HepG2 (cell line): ENCODE measurements around the gene SUZ12. TPM values are rescaled to one million over a fixed set of nuclear protein-coding genes. Genes with fewer than 3 reads are reported as not detected.
"Not testable (repeated sequence)": the region's sequence is repeated elsewhere in the genome, so short reads cannot be mapped to it uniquely, and the experiment has no call there.

Source experiments
- ATAC-seq: fragments of 200-7000 bp; cut with Tn5 transposase; 3 replicates; pipeline ENCODE4 v1.9.1; 2020; ENCODE audit warnings: mild to moderate bottlenecking, moderate library complexity
- Bru-seq: library from RNA; stranded (reverse); fragments of 400-500 nt; gene quantifications from one replicate; lab custom pipeline; 2021; lab: Mats Ljungman, UMichigan
- BruChase-seq, 2 experiments: library from RNA; stranded (reverse); fragments of 400-500 nt; gene quantifications; one replicate each; lab custom pipeline; 2021; lab: Mats Ljungman, UMichigan
- BruUV-seq: library from RNA; stranded (reverse); fragments of 400-500 nt; replicated peaks from 2 replicates; lab custom pipeline; 2021; lab: Mats Ljungman, UMichigan
- CTCF ChIA-PET: fragments of 300-600 bp; formaldehyde crosslinking; extraction: SDS; loops from one replicate; lab custom pipeline; 2021; ENCODE audit warnings: low total read pairs, inconsistent platforms, low intra/inter-chr PET ratio; lab: Yijun Ruan, JAX
- POLR2A ChIA-PET: fragments of 350-600 bp; sonication (Branson Sonifier 250); formaldehyde crosslinking; loops from one replicate; lab custom pipeline; 2020; ENCODE audit warnings: antibody characterized with exemption, inconsistent platforms; lab: Yijun Ruan, JAX
- DNase-seq: peaks from one replicate; pipeline ENCODE4 v3.0.0-alpha.2; 2015; ENCODE audit warnings: low spot score
- FAIRE-seq: peaks from 3 replicates; lab custom pipeline; 2011; peaks lifted over from hg19 to GRCh38; lab: Jason Lieb, UNC
- H2AFZ ChIP-seq: one replicate; pipeline ENCODE4 v1.6.1; 2011; ENCODE audit warnings: low read length, inconsistent platforms
- H3K27ac ChIP-seq: fragments of 300-600 bp; 3 replicates; pipeline ENCODE4 v1.8.0; 2011; ENCODE audit warnings: mixed run types, mild to moderate bottlenecking, mixed read lengths, low read length, inconsistent platforms; ENCODE audit not compliant: insufficient read depth; ENCODE audit errors: extremely low read length
- H3K27me3 ChIP-seq, 2 experiments: fragments of 200-600 bp in 1 of 2; 2 replicates in 1 of 2; 3 replicates in 1 of 2; pipeline versions ENCODE4 v1.6.0 to v1.8.0; 2011; ENCODE audit warnings: low read length in 2 of 2, mild to moderate bottlenecking in 2 of 2, moderate library complexity in 2 of 2, inconsistent platforms in 1 of 2; ENCODE audit not compliant: insufficient read depth in 2 of 2, control insufficient read depth in 1 of 2
- H3K36me3 ChIP-seq, 2 experiments: fragments of 200-600 bp in 1 of 2; replicated peaks in 1 of 2; 2 replicates in 1 of 2; 3 replicates in 1 of 2; pipeline versions ENCODE4 v1.5.1 to v1.8.0; 2011; ENCODE audit warnings: low read length in 2 of 2, inconsistent platforms in 1 of 2; ENCODE audit not compliant: insufficient read depth in 2 of 2, control insufficient read depth in 1 of 2
- H3K4me1 ChIP-seq: 2 replicates; pipeline ENCODE4 v1.5.1; 2012; ENCODE audit warnings: low read length, inconsistent platforms; ENCODE audit not compliant: insufficient read depth
- H3K4me2 ChIP-seq: 2 replicates; pipeline ENCODE4 v1.6.0; 2011; ENCODE audit warnings: low read depth, low read length, inconsistent platforms
- H3K4me3 ChIP-seq, 3 experiments: fragments of 200-600 bp in 1 of 3; sonication (generic), shearing (Covaris generic) in 1 of 3; replicated peaks in 1 of 3; 2 replicates each; pipeline ENCODE4 v1.5.1; 2011 to 2016; ENCODE audit warnings: low read length in 3 of 3, inconsistent platforms in 2 of 3, low read depth in 2 of 3, mild to moderate bottlenecking in 2 of 3, control low read depth in 1 of 3, mixed read lengths in 1 of 3; ENCODE audit not compliant: insufficient read depth in 1 of 3
- H3K79me2 ChIP-seq: one replicate; pipeline ENCODE4 v1.6.1; 2011; ENCODE audit warnings: low read length, inconsistent platforms; ENCODE audit not compliant: insufficient read depth
- H3K9ac ChIP-seq: 2 replicates; pipeline ENCODE4 v1.6.0; 2011; ENCODE audit warnings: mild to moderate bottlenecking, low read depth, low read length, inconsistent platforms; ENCODE audit not compliant: insufficient read depth
- H3K9me3 ChIP-seq: 2 replicates; pipeline ENCODE4 v1.5.1; 2012; ENCODE audit warnings: mild to moderate bottlenecking, low read length
- H4K20me1 ChIP-seq: 2 replicates; pipeline ENCODE4 v1.6.0; 2011; ENCODE audit warnings: inconsistent platforms, mild to moderate bottlenecking, low read length, moderate library complexity; ENCODE audit not compliant: insufficient read depth
- ELF3 ChIP-seq: IDR thresholded peaks from 2 replicates; pipeline ENCODE4 v1.6.1; 2016; ENCODE audit warnings: missing genetic modification reagents, missing compliant biosample characterization
- MED1 ChIP-seq: sonication (generic); formaldehyde crosslinking; IDR thresholded peaks from 2 replicates; pipeline ENCODE4 v1.4.0; 2020; ENCODE audit warnings: missing genetic modification reagents
- SOX6 ChIP-seq, 2 experiments: fragments of 450-650 bp in 1 of 2; sonication (generic) in 1 of 2; formaldehyde crosslinking in 1 of 2; IDR thresholded peaks; 2 replicates each; pipeline versions ENCODE4 v1.4.0 to v1.6.1; 2017 to 2020; ENCODE audit warnings: antibody characterized with exemption in 1 of 2, mild to moderate bottlenecking in 1 of 2, missing genetic modification reagents in 1 of 2
- YEATS4 ChIP-seq: sonication (generic); formaldehyde crosslinking; IDR thresholded peaks from 2 replicates; pipeline ENCODE4 v1.4.0; 2020; ENCODE audit warnings: missing genetic modification reagents, borderline replicate concordance
- ZNF143 ChIP-seq: sonication (generic); formaldehyde crosslinking; IDR thresholded peaks from 2 replicates; pipeline ENCODE4 v1.4.0; 2020; ENCODE audit warnings: missing genetic modification reagents
- WGBS: methylation state at CpG from one replicate; pipeline ENCODE4 v1.1.6; 2017; ENCODE audit warnings: low lambda C conversion rate; 5-methylcytosine and 5-hydroxymethylcytosine counted together
- in situ Hi-C: cut with HindIII; loops from 2 replicates; pipeline ENCODE4 v1.10.0; 2017; ENCODE audit warnings: low pct_unique_long_range_greater_than_20kb; ENCODE audit not compliant: extremely low pct_ligation_motif_present
- intact Hi-C: fragments of 100-400 bp; cut with micrococcal nuclease; formaldehyde crosslinking; loops from one replicate; pipeline ENCODE4 v1.10.0; 2022; ENCODE audit not compliant: unreplicated experiment
- long read RNA-seq, 2 experiments: library from RNA in 1 of 2; library from polyadenylated mRNA in 1 of 2; stranded (forward) in 1 of 2; unstranded in 1 of 2; transcript quantifications; one replicate each; pipeline ENCODE4 v2.0.0, GENCODE V29; 2019 to 2022
- polyA minus RNA-seq, 3 experiments: library from RNA; depleted of rRNA, polyadenylated mRNA; stranded (reverse); fragments of >200 nt; gene quantifications; 2 replicates each; pipeline ENCODE4 v1.2.3, GENCODE V29; 2011; ENCODE audit warnings: low replicate concordance in 1 of 3
- polyA plus RNA-seq, 8 experiments: library from polyadenylated mRNA; depleted of rRNA in 3 of 8; stranded (reverse) in 7 of 8; unstranded in 1 of 8; fragments of >200 nt; fragmentation: Illumina TruSeq in 4 of 8; extraction: Trizol in 4 of 8; gene quantifications; 2 replicates each; pipeline versions ENCODE4 v1.2.1 to v1.2.3, GENCODE V29; 2011 to 2016; ENCODE audit warnings: low read depth in 4 of 8, missing spikeins in 1 of 8, mixed read lengths in 1 of 8; ENCODE audit not compliant: insufficient read depth in 1 of 8
- total RNA-seq, 5 experiments: library from RNA; depleted of rRNA; stranded (reverse); fragments of >200 nt; fragmentation: Illumina TruSeq; extraction: Trizol; gene quantifications; 2 replicates each; pipeline ENCODE4 v1.2.3, GENCODE V29; 2016; ENCODE audit warnings: low read depth in 1 of 5
- TF ChIP-seq, protein P1 (sequence below): sonication (generic); formaldehyde crosslinking; IDR thresholded peaks from 2 replicates; pipeline ENCODE4 v1.5.0; 2020; ENCODE audit warnings: missing genetic modification reagents
- TF ChIP-seq, protein P2 (sequence below): IDR thresholded peaks from 2 replicates; pipeline ENCODE4 v1.6.1; 2016; ENCODE audit warnings: control low read depth
- TF ChIP-seq, protein P3 (sequence below): sonication (generic); formaldehyde crosslinking; IDR thresholded peaks from 2 replicates; pipeline ENCODE4 v1.4.0; 2020; ENCODE audit warnings: missing genetic modification reagents, mild to moderate bottlenecking, borderline replicate concordance
- TF ChIP-seq, protein P4 (sequence below): sonication (generic); formaldehyde crosslinking; IDR thresholded peaks from 2 replicates; pipeline ENCODE4 v1.4.0; 2020; ENCODE audit warnings: mild to moderate bottlenecking, missing genetic modification reagents

SUZ12 gene
- total RNA-seq (2016; rRNA removed; fragmentation: Illumina TruSeq; extraction: Trizol) (11.7 and 30.2 TPM in 2 replicates), polyA plus RNA-seq (2011; rRNA removed) (11.8 and 15.6 TPM in 2 replicates), polyA minus RNA-seq (2011; rRNA and poly(A)+ RNA removed; ENCODE audit: low replicate concordance) (4.7 and 13.3 TPM in 2 replicates), Bru-seq, nascent RNA (percentile 82 among the genes with signal in this experiment), BruChase-seq, experiment 1, labeled RNA remaining after a 6-hour chase (percentile 89 among the genes with signal in this experiment), BruChase-seq, experiment 2, labeled RNA remaining after a 2-hour chase (percentile 88 among the genes with signal in this experiment)
- 7.4 and 7.7 TPM in 2 replicates for total RNA-seq (2016; cell fraction: cytosol; rRNA removed; fragmentation: Illumina TruSeq; extraction: Trizol; ENCODE audit: low read depth)
- total RNA-seq (2016; cell fraction: insoluble cytoplasmic fraction; rRNA removed; fragmentation: Illumina TruSeq; extraction: Trizol), result 10.5 and 28.9 TPM in 2 replicates
- total RNA-seq (2016; cell fraction: membrane; rRNA removed; fragmentation: Illumina TruSeq; extraction: Trizol), result 16.1 and 17.6 TPM in 2 replicates
- total RNA-seq (2016; cell fraction: nucleus; rRNA removed; fragmentation: Illumina TruSeq; extraction: Trizol), result 22.3 and 24.9 TPM in 2 replicates
- polyA plus RNA-seq (2011; cell fraction: cytosol; rRNA removed), result 4.5 and 7.2 TPM in 2 replicates
- polyA plus RNA-seq (2011; cell fraction: nucleus; rRNA removed), result 9.8 and 11.1 TPM in 2 replicates
- polyA plus RNA-seq (2012), result 16.2 and 20.5 TPM in 2 replicates
- 2.2 and 2.7 TPM in 2 replicates for polyA plus RNA-seq (2016; cell fraction: cytosol; fragmentation: Illumina TruSeq; extraction: Trizol; ENCODE audit: low read depth)
- polyA plus RNA-seq (2016; cell fraction: insoluble cytoplasmic fraction; fragmentation: Illumina TruSeq; extraction: Trizol; ENCODE audit: low read depth), result 36.4 and 36.6 TPM in 2 replicates
- 11.8 and 14.7 TPM in 2 replicates for polyA plus RNA-seq (2016; cell fraction: membrane; fragmentation: Illumina TruSeq; extraction: Trizol; ENCODE audit: low read depth)
- polyA plus RNA-seq (2016; cell fraction: nucleus; fragmentation: Illumina TruSeq; extraction: Trizol; ENCODE audit: insufficient read depth, low read depth), result 36.8 and 40.9 TPM in 2 replicates
- 11.4 and 15.0 TPM in 2 replicates for polyA minus RNA-seq (2011; cell fraction: cytosol; rRNA and poly(A)+ RNA removed)
- 18.2 and 20.6 TPM in 2 replicates for polyA minus RNA-seq (2011; cell fraction: nucleus; rRNA and poly(A)+ RNA removed)
- long read RNA-seq, experiment 1, partial matches to known transcripts, result 3 of 5 reads
- long read RNA-seq, experiment 1, other reads (novel, unspliced or antisense), result 2 of 5 reads
- long read RNA-seq, experiment 2, full-length matches to known transcripts, result 2 of 34 reads
- long read RNA-seq, experiment 2, partial matches to known transcripts, result 1 of 34 reads
- long read RNA-seq, experiment 2, other reads (novel, unspliced or antisense), result 31 of 34 reads

DNA sequence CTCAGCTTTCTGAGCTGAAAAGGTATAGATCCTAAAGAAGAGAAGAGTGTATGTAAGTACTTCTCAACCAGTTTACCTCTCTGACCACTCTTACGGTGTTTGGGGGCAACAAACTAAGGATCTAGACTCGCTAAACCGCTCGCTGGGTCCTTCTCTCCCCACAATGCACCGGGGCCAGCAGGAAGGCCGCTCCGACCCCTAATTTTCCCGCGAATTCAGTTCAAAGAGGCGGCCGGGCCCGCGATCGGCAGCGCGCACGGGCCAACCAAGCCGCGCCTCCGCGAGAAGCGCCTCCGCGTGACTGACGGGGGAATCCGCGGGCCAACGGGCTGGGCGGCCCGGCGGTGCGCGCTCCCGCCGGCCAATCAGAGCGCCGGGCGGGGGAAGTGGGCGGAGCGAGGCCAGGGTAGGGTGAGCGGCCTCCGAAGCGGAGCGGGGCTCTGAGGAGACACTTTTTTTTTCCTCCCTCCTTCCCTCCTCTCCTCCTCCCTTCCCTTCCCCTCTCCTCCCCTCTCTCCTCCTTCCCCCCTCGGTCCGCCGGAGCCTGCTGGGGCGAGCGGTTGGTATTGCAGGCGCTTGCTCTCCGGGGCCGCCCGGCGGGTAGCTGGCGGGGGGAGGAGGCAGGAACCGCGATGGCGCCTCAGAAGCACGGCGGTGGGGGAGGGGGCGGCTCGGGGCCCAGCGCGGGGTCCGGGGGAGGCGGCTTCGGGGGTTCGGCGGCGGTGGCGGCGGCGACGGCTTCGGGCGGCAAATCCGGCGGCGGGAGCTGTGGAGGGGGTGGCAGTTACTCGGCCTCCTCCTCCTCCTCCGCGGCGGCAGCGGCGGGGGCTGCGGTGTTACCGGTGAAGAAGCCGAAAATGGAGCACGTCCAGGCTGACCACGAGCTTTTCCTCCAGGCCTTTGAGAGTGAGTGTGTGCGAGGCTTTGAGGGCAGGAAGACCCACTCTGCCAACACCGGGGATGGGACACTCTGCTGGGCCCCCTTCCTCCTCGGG is at the start of gene SUZ12:
Gene SUZ12, plus strand, starts transcription at position 393 of the 995 bp plus-strand sequence. Its CDS starts 240 bp downstream, at position 633.
- DNase-seq (peak; percentile 66), ATAC-seq (peak; percentile 96), FAIRE-seq (peak; percentile 96)
- H3K36me3 ChIP-seq; H3K9me3 ChIP-seq; CTCF ChIA-PET; BruUV-seq; H3K27me3 ChIP-seq; in situ Hi-C loops; H4K20me1 ChIP-seq; TF ChIP-seq SOX6 (IDR thresholded peaks at IDR 0.05): not testable (repeated sequence)
- 2% methylated on average over 43 of the region's 93 CpGs for WGBS
- intact Hi-C loops, result loop anchor here (5.0 kb wide), 1 partner anchor 35 kb away; the partner anchor contains the start of gene UTP6
- POLR2A ChIA-PET, result interaction anchor here (0.7 to 1.2 kb wide), 2 partner anchors 35 to 70 kb away, joined by 3 to 5 read pairs; partner anchors contain the start of gene UTP6
- Histone ChIP-seq H3K27ac (peak within 1 kb of the TSS; percentile 84), H3K79me2 (peaks cover 32% of the 10 kb centered on the region), H3K4me2 (peak within 1 kb of the TSS; percentile 81), H3K4me3 (peak within 1 kb of the TSS; percentile 65 to 88 (median 80)), H3K9ac (peak within 1 kb of the TSS; percentile 80), H3K4me1 (peaks cover 23% of the 10 kb centered on the region), H2AFZ (peak within 1 kb of the TSS; percentile 95)
- peak; percentile 85 for TF ChIP-seq ZNF143
- TF ChIP-seq SOX6 (CRISPR knock-in tag; IDR thresholded peaks at IDR 0.05), result 0 out of 2 replicates have a peak, but pooled peaks have one; percentile 22
- TF ChIP-seq ELF3 (CRISPR knock-in tag), result 0 out of 2 replicates have a peak, but pooled peaks have one; percentile 27
- peak; percentile 65; the same call in 1 of the 2 replicates for TF ChIP-seq YEATS4
- peak; percentile 25; the same call in 1 of the 2 replicates for TF ChIP-seq MED1 (CRISPR knock-in tag)
- TF ChIP-seq, protein P1, sequence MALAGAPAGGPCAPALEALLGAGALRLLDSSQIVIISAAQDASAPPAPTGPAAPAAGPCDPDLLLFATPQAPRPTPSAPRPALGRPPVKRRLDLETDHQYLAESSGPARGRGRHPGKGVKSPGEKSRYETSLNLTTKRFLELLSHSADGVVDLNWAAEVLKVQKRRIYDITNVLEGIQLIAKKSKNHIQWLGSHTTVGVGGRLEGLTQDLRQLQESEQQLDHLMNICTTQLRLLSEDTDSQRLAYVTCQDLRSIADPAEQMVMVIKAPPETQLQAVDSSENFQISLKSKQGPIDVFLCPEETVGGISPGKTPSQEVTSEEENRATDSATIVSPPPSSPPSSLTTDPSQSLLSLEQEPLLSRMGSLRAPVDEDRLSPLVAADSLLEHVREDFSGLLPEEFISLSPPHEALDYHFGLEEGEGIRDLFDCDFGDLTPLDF (CRISPR knock-in tag), result peak; percentile 76; the same call in 1 of the 2 replicates
- TF ChIP-seq, protein P2, sequence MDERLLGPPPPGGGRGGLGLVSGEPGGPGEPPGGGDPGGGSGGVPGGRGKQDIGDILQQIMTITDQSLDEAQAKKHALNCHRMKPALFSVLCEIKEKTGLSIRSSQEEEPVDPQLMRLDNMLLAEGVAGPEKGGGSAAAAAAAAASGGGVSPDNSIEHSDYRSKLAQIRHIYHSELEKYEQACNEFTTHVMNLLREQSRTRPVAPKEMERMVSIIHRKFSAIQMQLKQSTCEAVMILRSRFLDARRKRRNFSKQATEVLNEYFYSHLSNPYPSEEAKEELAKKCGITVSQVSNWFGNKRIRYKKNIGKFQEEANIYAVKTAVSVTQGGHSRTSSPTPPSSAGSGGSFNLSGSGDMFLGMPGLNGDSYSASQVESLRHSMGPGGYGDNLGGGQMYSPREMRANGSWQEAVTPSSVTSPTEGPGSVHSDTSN (CRISPR knock-in tag), result peak; percentile 50; the same call in 1 of the 2 replicates
- TF ChIP-seq, protein P3, sequence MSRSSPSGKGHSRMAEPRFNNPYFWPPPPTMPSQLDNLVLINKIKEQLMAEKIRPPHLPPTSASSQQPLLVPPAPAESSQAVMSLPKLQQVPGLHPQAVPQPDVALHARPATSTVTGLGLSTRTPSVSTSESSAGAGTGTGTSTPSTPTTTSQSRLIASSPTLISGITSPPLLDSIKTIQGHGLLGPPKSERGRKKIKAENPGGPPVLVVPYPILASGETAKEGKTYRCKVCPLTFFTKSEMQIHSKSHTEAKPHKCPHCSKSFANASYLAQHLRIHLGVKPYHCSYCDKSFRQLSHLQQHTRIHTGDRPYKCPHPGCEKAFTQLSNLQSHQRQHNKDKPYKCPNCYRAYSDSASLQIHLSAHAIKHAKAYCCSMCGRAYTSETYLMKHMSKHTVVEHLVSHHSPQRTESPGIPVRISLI (CRISPR knock-in tag), result peak; percentile 77
- TF ChIP-seq, protein P4, sequence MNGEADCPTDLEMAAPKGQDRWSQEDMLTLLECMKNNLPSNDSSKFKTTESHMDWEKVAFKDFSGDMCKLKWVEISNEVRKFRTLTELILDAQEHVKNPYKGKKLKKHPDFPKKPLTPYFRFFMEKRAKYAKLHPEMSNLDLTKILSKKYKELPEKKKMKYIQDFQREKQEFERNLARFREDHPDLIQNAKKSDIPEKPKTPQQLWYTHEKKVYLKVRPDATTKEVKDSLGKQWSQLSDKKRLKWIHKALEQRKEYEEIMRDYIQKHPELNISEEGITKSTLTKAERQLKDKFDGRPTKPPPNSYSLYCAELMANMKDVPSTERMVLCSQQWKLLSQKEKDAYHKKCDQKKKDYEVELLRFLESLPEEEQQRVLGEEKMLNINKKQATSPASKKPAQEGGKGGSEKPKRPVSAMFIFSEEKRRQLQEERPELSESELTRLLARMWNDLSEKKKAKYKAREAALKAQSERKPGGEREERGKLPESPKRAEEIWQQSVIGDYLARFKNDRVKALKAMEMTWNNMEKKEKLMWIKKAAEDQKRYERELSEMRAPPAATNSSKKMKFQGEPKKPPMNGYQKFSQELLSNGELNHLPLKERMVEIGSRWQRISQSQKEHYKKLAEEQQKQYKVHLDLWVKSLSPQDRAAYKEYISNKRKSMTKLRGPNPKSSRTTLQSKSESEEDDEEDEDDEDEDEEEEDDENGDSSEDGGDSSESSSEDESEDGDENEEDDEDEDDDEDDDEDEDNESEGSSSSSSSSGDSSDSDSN (CRISPR knock-in tag), result peak; percentile 31; the same call in 1 of the 2 replicates
